ENCODE data around the gene UTP14C. TPM values are rescaled to one million over a fixed set of nuclear protein-coding genes. Genes with fewer than 3 reads are reported as not detected.

Gene UTP14C
- total and polyA plus RNA-seq, 2 of the 13 experiments (the other 11 are each of a cell fraction or from before 2014, with no cell fraction given), result 8.8 to 12.2 TPM

DNA sequence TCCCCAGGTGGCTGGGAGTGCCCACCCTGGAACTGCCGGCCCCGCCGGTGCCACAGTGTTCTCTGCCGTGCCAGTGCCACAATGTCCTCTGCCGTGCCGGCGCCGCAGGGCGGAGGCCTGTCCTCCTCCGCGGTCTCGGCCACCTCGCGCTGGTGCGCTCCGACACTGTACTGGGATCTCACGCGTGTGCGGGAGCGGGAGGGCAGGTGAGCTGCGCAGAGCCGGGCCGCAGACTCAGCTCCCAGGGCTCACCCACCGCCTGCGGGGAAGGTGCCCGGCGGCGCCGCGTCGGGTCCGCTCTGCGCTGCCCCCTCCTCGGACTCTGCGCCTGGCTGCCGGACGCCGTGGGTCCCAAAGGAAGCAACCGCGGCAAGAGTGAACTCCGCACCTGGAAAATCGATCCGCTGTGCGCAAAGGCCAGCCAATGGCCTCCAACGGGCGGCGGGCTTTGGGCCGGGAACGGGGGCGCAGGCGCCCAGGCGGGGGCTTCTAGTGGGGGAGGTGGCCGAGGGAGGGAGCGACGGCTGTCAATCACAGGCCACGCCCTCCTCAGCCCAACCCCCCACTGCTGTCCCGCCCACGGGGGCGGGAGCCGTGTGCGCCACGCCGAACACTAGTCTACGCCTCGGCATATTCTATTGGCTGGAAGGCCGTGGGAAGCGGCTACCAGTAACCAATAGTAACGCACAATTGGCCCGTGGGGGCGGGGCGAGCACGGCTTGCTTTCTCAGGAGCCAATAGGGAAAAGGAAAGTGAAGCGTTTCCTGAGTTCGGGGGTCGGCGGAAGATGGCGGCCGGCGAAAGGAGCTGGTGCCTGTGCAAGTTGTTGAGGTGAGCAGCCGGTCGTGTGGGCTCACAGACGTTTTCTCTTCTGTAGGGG lies 12.6 kb upstream of the UTP14C start, which contains the start of gene ALG11 (continued):
- TF ChIP-seq ZNF564 (CRISPR knock-in tag; IDR thresholded peaks at IDR 0.05) (peak; percentile 87; the same call in 1 of the 2 replicates), MAFK (conservative IDR thresholded peaks at IDR 0.05 in 1 of 2, IDR thresholded peaks at IDR 0.05 in 1 of 2; ENCODE audit: low read length in 2 of 2) (no peak), HOXA5 (CRISPR knock-in tag; IDR thresholded peaks at IDR 0.05) (peak; percentile 73; the same call in 1 of the 2 replicates), SAFB2 (CRISPR knock-in tag; IDR thresholded peaks at IDR 0.05; ENCODE audit: borderline replicate concordance, low read depth) (no peak; the same call in none of the 2 replicates), ZNF800 (CRISPR knock-in tag; IDR thresholded peaks at IDR 0.05) (peak; percentile 91), NFE2L2 (IDR thresholded peaks at IDR 0.05; ENCODE audit: low read length) (no peak), ZNF24 (IDR thresholded peaks at IDR 0.05) (no peak), DNMT3B (CRISPR knock-in tag; conservative IDR thresholded peaks at IDR 0.05) (peak; percentile 57; the same call in 1 of the 2 replicates), ETS1 (CRISPR knock-in tag; IDR thresholded peaks at IDR 0.05) (no peak), RAD21 (CRISPR knock-in tag; IDR thresholded peaks at IDR 0.05) (peak; percentile 72), MEIS1 (CRISPR knock-in tag; IDR thresholded peaks at IDR 0.05; ENCODE audit: borderline replicate concordance) (peak; percentile 99), AKNA (CRISPR knock-in tag; IDR thresholded peaks at IDR 0.05; ENCODE audit: borderline replicate concordance) (no peak), GLMP (CRISPR knock-in tag; IDR thresholded peaks at IDR 0.05; ENCODE audit: borderline replicate concordance) (no peak), ATF1 (CRISPR knock-in tag; IDR thresholded peaks at IDR 0.05) (peak; percentile 83), GZF1 (CRISPR knock-in tag; IDR thresholded peaks at IDR 0.05) (no peak), ZNF343 (CRISPR knock-in tag; IDR thresholded peaks at IDR 0.05) (peak; percentile 94; the same call in 1 of the 2 replicates), ZBTB38 (CRISPR knock-in tag; IDR thresholded peaks at IDR 0.05) (peak; percentile 79), ZFP62 (CRISPR knock-in tag; IDR thresholded peaks at IDR 0.05) (no peak), ZNF460 (CRISPR knock-in tag; IDR thresholded peaks at IDR 0.05; ENCODE audit: borderline replicate concordance) (peak; percentile 50; the same call in 1 of the 2 replicates), RCOR2 (CRISPR knock-in tag; IDR thresholded peaks at IDR 0.05) (peak; percentile 82), ZNF879 (CRISPR knock-in tag; IDR thresholded peaks at IDR 0.05) (peak; percentile 71; the same call in 1 of the 2 replicates)
